ENCODE measurements around the gene POC1A. TPM values are rescaled to one million over a fixed set of nuclear protein-coding genes. Genes with fewer than 3 reads are reported as not detected.

The POC1A gene
- total and polyA plus RNA-seq, 3 donors from 2014 or later: 16.7 to 36.1 (median 21.7) TPM

DNA sequence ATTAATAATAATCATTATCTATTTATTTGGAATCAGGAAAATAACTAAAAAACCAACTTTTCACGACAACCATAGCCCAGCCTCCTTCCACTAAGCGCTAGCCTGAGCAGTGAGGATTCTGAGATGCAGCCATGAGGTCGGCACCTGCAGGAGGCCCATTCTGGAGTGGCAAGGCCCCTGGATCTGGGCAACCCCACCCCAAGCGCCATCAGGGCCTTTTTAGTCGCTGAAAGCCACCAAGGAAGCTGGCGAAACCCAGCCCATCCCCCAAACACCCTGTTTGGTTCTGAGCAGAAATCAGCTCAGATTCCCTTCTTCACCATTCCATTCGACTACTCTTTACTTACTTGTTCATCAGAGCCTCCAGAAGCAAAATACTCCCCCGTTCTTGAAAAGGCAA lies 29.5 kb downstream of the POC1A start:
- no peak for TF ChIP-seq CTCF (IDR thresholded peaks at IDR 0.05)
- no peak for TF ChIP-seq POLR2A (IDR thresholded peaks at IDR 0.05)
- H3K9me3 ChIP-seq: no peaks in the 10 kb centered on the region
- H3K4me3 ChIP-seq: no peak overlapping the region

DNA sequence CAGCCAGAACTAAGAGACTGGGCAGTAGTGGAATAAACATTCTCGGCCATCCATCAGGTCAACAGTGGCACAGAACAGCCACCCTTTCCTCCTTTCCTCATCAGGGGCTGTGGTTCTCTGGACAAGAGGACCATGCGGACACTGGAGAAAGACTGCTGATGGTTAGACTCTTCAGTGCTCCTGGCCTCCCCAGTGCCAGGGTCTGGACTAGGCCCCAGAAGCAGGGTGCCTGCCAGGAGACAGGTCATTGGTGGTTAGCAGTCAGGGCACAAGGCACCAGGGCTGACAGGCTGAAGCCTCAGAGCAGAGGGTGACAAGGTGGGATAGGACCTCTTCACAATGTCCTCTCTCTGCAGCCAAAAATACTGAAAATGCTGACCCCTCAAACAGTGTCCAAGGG lies 30.1 kb downstream of the POC1A start:
- intact Hi-C loops (cut with DNase I; ENCODE audit: low total_unique reads): loop anchor here (5.0 kb wide), 1 partner anchor 72 kb away; no protein-coding TSS in a partner anchor

More for the DNA sequence above, 29.5 kb downstream of the POC1A start:
- WGBS, 2 donors: 91 to 93% methylated on average over 8 of the region's 8 CpGs
- no peak for DNase-seq
- H3K27me3 ChIP-seq: no peaks in the 10 kb centered on the region
- no peaks in the 10 kb centered on the region for H3K36me3 ChIP-seq (ENCODE audit: low read depth, missing control alignments)
- intact Hi-C loops (cut with DNase I; ENCODE audit: low total_unique reads): loop anchor here (5.0 kb wide), 1 partner anchor 72 kb away; no protein-coding TSS in a partner anchor
- peaks cover 27% of the 10 kb centered on the region for H3K4me1 ChIP-seq
- H3K27ac ChIP-seq: no peak overlapping the region

DNA sequence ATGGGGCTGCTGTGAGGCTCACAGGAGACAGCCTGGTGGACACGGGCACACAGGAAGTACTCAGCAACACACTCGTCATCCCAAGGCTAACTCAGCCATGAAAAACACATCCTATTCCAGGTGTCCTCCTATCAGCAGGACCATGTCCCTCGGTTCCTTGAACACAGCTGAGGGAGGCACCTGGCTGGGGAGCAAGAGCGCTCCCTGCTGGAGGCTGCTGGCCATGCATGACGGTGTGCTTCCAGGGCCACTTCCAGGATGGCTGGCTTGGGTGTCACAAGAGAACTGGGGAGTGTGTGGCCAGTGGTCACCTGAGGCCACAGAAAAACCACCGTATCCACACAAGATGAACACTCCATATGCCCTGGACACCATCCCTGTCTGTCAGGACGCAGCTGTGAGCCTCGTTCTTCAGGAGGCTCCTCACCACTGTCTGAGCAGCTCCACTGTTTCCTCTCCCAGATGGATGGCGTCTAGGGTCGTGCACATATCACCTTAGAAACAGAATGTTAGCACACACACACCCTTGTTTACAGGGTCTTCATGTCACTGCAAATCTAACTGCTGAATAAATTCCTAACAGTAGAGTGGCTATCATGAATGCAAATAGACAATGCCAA lies 31.0 kb downstream of the POC1A start:
- Histone ChIP-seq H3K36me3 (ENCODE audit: low read depth, missing control alignments) (no peaks in the 10 kb centered on the region), H3K27ac (peak overlapping the region in 1 of 2 donors; percentile 38), H3K9me3 (no peaks in the 10 kb centered on the region), H3K4me1 (peaks cover 27% of the 10 kb centered on the region), H3K27me3 (no peaks in the 10 kb centered on the region), H3K4me3 (no peak overlapping the region)
- intact Hi-C loops (cut with DNase I; ENCODE audit: low total_unique reads): loop anchor here (5.0 kb wide), 1 partner anchor 71 kb away; no protein-coding TSS in a partner anchor
- WGBS, 2 donors: 55 to 56% methylated on average over 10 of the region's 10 CpGs
- peak; percentile 83 for DNase-seq
- TF ChIP-seq POLR2A (IDR thresholded peaks at IDR 0.05): no peak
- TF ChIP-seq CTCF (IDR thresholded peaks at IDR 0.05): peak; percentile 78 to 90 (median 87)

More for the DNA sequence above, 30.1 kb downstream of the POC1A start:
- 90 to 97% methylated on average over 2 of the region's 2 CpGs for WGBS, 2 donors
- no peak overlapping the region for H3K4me3 ChIP-seq
- TF ChIP-seq CTCF (IDR thresholded peaks at IDR 0.05): no peak
- H3K27me3 ChIP-seq: no peaks in the 10 kb centered on the region
- H3K27ac ChIP-seq: no peak overlapping the region
- H3K36me3 ChIP-seq (ENCODE audit: low read depth, missing control alignments): no peaks in the 10 kb centered on the region
- DNase-seq: no peak
- peaks cover 27% of the 10 kb centered on the region for H3K4me1 ChIP-seq
- no peaks in the 10 kb centered on the region for H3K9me3 ChIP-seq

GRCh38 chr3:52122491-52122890 lies 31.7 kb downstream of the POC1A start:
- peak overlapping the region in 1 of 2 donors; percentile 38 for H3K27ac ChIP-seq

More at GRCh38 chr3:52122491-52122890, 31.7 kb downstream of the POC1A start:
- no peak overlapping the region for H3K4me3 ChIP-seq
- no peaks in the 10 kb centered on the region for H3K27me3 ChIP-seq
- no peaks in the 10 kb centered on the region for H3K36me3 ChIP-seq (ENCODE audit: low read depth, missing control alignments)
- peaks cover 29% of the 10 kb centered on the region for H3K4me1 ChIP-seq
- no peak for DNase-seq
- no peak for TF ChIP-seq CTCF (IDR thresholded peaks at IDR 0.05)
- TF ChIP-seq POLR2A (IDR thresholded peaks at IDR 0.05): no peak
- 92 to 96% methylated on average over 2 to 7 of the region's 7 CpGs for WGBS, 2 donors
- intact Hi-C loops (cut with DNase I; ENCODE audit: low total_unique reads): loop anchor here (5.0 kb wide), 1 partner anchor 70 kb away; no protein-coding TSS in a partner anchor
- no peaks in the 10 kb centered on the region for H3K9me3 ChIP-seq

All from testis (tissue), 3 donors.